Measurements from ENCODE around the gene NUDT4B.
"Not testable (repeated sequence)": the region's sequence is repeated elsewhere in the genome, so short reads cannot be mapped to it uniquely, and the experiment has no call there.

DNA sequence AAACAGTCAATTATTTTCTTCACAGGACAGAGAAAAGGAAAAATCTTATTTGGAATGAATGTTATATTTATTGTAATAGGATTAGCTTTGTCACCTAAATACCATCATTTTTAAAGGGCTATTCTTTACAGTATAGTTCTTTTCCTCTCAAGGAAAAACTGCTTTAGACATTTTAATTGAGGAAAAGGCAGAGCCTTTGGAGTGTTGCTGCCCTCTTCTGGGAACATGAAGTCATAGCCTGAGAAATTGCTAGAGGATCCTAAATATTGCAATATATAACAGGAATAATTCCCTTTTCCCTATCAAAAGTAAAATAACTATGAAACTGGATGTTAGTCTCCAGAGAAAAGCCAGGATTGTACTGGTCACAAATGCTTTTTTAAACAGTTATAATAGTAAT lies 12.8 kb downstream of the NUDT4B start:
- TF ChIP-seq, protein P1, sequence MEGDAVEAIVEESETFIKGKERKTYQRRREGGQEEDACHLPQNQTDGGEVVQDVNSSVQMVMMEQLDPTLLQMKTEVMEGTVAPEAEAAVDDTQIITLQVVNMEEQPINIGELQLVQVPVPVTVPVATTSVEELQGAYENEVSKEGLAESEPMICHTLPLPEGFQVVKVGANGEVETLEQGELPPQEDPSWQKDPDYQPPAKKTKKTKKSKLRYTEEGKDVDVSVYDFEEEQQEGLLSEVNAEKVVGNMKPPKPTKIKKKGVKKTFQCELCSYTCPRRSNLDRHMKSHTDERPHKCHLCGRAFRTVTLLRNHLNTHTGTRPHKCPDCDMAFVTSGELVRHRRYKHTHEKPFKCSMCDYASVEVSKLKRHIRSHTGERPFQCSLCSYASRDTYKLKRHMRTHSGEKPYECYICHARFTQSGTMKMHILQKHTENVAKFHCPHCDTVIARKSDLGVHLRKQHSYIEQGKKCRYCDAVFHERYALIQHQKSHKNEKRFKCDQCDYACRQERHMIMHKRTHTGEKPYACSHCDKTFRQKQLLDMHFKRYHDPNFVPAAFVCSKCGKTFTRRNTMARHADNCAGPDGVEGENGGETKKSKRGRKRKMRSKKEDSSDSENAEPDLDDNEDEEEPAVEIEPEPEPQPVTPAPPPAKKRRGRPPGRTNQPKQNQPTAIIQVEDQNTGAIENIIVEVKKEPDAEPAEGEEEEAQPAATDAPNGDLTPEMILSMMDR (IDR thresholded peaks at IDR 0.05; ENCODE audit: insufficient read depth, low read length, poor library complexity, severe bottlenecking) = not testable (repeated sequence)
- not testable (repeated sequence) for TF ChIP-seq EZH2phosphoT487 (conservative IDR thresholded peaks at IDR 0.05; ENCODE audit: low read length)
